NCI-H2196 (cell line): Measurements from ENCODE around the gene FAM72B.
"Not testable (repeated sequence)": the region's sequence is repeated elsewhere in the genome, so short reads cannot be mapped to it uniquely, and the experiment has no call there.

Experiments
- DNase-seq: peaks from one replicate; lab custom pipeline; 2025; ENCODE audit not compliant: unreplicated experiment; lab: John Stamatoyannopoulos, UW

FAM72B gene

DNA sequence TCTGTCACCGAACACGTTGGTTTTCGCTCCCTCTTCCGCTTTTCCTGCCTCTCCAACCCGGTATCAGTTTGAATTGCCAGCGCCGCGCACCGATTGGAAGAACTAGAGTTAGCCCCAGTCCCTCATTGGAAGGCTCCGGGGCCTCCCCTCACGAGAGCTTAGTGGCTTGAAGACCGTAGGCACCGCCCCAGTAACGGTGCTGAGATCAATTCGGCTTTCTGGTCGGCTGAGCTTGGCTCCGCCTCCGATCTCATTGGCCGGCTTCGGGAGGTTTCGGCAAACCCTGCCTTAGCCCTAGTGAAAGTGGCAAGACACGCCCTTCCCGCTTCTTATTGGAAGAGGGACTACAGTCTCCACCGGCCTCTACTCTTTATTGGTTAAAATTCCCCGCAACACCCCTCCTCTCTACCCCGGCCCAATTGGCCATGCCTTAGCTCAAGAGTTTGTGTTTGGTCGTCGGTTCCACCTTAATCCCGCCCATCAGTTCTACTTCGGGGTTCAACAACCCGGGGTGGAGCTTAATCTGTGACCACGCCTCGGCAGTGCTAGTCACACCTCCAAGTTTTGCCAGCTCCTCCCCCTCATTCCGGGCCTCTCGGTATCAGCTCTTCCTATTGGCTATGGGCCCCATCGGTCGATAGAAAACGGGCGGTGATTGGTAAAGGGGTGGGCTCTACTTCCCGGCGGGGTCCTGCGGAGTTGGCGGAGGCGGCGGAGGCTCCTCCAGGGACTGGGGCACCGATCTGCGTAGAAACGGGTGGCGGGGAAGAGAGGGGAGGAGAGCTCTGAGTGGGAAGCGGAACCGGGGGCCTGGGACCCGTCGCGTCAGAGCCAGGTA, at the start of gene FAM72B, which contains the start of gene SRGAP2C:
TSS of gene FAM72B (minus strand) at position 51 of the 838 bp plus-strand sequence. CDS start 851 bp downstream, outside the sequence.
TSS of gene SRGAP2C (plus strand) at position 686 of the 838 bp plus-strand sequence. CDS start 2,472 bp downstream, outside the sequence.
- peak; percentile 97 for DNase-seq

DNA sequence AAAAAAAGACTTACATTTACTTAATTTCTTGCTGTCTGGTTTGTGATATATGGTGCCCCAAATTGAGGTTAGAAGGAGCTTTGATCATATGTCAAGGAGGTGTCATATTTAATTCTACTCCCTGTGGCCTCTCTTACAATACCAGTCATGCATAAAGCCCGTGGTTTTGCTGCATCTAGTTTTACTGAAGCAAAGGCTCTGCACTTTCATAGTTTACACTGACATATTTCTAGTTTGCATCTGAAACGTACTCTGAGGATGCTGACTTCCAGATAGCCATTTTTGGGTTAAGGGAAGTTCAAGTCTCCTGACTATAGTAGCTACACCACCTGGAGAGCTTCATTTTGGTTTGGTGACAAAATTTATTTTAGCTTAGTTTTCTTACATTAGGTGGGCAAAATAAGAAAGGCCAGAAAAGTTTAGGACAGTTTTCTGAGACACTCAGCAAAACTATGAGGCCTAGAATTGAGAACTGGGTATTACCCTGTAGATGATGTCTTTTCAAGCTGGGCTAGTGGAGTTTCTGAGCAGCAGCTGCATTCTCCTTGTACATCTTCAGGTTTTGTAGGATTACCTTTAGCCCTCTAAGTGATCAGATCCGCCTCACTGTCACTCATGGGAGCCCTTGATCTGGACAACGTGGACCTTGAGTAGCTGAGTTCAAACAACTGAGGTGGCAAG, 48.4 kb upstream of the FAM72B start:
- not testable (repeated sequence) for DNase-seq

DNA sequence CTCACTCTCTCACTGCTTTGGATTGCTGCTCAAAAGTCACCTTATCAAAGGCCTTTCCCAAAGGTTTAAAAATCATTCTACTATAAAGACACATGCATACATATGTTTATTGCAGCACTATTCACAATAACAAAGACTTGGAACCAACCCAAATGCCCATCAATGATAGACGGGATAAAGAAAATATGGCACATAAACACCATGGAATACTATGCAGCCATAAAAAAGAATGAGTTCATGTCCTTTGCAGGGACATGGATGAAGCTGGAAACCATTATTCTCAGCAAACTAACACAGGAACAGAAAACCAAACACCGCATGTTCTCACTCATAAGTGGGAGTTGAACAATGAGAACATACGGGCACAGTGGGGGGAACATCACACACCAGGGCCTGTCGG, 46.5 kb upstream of the FAM72B start:
- not testable (repeated sequence) for DNase-seq

DNA sequence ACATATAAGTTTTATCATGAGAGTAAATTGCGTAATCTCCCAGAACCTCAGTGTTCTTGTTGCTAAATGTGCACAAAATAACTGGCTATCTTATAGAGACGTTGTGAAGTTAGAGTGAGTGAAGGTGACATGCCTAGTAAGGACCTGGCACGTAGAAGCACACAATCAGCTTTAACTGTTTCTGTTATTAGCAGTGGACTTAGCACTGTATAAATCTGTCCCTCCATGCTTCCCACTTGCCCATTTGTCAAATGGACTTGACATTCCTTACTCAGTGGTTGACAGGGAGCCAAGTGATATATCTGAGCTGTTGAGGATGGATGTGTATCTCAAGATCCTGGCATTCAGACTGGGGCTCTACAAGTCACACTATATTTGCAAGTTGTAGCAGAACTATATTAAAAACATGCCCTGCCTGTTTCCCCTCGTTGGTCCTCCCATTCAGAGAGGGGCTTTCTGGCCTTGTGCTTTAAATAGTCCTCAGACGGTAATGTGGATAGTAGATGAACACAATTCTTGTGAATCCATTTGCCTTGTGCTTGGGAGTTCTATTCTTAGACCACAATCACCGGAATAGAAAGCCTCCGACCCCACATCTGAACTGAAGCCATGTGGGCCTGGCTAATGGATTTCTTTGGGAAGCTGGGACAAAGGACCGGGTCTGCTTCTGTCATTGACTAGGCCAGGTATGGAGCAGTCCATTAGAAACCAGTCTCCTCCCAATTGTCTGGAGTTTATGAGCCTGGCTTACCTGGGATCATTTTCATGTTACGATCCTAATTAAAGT, 43.6 kb upstream of the FAM72B start:
- not testable (repeated sequence) for DNase-seq

DNA sequence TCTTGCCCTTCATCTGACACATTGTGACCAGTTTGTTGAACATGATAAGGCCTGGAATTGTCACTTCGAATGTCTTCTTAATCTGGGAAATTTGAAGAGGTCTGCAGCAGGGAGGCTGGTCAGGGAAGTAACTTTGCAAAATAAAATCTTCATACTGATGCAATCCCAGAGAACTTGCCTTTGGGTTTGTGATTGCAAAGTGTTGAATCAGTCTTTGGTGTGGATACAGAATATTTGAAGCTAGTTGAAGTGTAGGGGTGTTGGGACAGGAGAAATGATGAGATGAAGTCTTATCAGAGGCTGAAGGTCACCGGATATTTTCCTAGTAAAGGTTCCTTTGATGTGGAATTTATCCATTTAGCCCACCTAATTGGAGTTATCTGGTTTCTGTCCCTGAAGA, 42.8 kb upstream of the FAM72B start:
- DNase-seq = not testable (repeated sequence)

DNA sequence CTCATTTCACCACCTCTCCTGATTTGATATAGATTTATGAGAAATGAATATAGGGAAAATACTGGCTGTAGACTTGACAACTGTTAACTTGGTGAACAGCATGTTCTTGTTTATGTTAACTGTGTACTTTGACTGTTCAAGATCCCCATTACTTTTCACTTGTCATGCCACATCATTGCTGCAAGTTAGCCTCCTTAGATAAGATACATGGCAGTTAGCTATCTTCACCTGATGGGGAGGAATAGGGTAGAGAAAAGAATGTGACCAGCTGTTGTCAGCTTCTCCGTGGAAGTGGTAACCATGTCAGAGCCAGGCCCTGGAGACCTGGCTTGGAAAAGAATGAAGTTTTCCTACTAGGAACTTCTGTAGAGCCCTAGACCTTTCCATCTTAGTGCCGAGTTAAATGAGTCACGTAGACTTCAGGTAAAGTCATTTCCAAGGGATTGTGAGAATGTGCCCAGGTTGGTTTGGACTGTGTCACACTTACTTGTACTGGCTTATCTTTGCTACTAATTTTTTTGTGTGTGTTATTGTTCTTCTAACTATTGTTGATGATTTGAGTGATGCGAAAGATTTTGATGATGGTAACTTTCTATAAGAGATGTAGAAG, 42.3 kb upstream of the FAM72B start:
- not testable (repeated sequence) for DNase-seq

DNA sequence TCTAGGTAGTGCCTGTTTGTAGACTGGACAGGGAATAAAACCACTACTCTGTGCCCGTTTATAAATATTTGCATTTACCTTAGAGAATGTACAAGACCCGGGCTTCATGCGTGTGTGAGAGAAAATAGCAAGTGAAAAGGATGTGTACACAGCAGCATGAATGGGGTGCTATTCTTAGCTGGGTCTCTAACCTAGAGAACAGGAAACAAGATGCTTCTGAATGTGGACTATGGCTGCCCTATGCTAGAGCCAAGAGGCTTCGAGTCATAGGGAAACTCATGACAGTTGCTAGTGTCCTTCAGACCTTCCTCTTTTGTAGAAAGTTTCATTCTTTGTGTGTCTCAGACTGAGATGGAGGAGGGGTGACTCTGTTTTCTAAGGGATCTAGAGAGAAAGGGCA, 40.6 kb upstream of the FAM72B start:
- DNase-seq = not testable (repeated sequence)

DNA sequence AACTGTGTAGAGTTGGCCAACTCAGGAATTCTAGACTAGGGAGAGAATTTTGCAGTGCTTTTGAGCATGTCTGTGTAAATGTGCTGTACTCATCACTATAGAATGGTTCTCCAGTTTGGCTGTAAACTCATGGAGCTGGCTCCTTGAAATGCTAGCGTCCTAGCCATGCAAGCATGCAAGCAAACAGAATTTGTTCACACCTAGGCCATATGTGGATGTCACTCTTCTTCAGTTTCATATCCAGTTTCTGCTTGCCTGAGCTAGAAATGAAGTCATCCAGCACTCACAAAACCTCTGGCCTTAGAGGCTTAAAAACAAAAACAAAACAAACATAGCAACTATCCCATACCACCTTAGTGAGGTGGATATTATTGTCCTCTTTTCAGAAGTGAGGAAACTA, 37.6 kb upstream of the FAM72B start:
- not testable (repeated sequence) for DNase-seq

DNA sequence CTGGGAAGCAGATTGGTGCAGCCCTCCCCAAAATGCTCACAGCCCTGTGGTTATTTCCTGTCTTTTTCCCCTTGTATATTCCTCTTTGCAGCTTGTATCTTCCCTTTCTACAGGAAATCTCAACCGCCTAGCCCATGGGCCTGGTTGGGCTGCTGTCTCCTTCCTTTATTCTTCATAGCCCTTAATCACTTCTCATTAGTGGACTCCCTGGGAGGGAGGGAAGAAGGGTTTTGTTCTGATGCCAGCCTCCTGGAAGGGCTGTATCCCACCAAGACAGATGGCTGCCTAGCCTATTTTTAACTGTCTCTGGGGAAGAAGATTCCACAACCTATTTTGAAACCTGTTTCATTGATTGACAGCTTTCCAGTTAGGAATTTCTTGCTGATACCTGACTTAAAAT, 32.5 kb upstream of the FAM72B start:
- DNase-seq = not testable (repeated sequence)

DNA sequence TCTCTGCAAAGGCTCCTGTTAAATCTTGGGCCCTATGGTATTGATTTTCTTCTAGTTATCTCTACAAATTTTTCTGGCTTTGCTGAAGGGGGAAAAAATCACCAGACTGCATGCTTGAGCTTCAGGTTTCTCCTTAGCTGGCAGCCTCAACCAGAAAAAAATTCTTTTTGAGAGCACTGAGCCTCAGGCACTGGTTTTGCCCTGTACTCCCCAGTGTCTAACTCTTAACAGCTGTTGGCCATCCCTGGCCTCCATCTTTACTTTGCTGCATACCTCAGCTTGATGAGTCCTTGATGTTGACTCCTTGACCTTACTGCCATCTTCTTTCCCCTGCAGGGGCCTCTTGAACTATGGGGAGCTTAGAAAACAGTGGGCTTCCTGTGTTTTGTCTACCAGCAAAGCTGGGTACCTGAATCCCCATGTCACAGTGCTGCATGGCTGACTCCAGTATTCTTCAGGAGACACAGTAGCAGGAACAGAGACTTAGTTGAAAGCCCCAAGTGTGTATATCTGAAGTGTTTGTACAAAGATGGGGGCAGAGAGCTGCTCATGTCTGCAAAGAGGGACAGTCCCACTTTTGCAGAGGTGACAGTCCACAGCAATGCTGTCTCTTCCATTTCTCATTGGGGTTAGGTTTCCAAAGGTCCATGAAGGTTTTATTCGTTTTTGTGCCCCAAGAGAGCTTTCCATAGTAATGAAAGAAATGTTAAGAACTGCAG, 31.7 kb upstream of the FAM72B start:
- not testable (repeated sequence) for DNase-seq

DNA sequence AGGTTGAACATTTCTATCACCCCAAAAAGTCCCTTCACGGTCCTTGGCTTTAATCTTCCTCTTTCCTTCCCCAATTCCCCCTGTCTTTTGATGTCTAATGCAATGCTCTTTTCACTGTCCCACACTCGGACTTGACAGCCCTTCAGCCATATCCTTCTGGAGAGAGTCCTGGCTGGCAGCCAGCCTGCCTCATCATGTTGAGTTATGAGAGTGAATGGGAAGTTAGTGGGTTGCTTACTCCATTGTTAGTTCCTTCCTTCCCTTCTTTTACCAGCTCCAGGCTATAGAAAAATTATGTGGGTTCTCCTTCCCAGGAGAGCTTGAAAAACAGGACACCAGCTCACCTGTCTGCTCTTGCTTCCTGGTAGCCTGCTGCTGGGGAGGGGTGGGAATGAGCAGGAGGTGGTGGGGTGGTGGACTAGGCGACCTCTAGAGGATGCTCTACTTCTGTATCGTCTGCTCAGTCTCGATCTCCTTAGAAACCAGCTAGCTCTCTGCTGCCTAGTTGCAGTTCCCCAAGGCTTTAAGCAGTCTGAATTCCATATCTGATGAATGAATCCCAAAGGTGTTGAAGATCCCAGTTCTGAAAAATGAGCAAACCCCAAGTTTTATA, 30.5 kb upstream of the FAM72B start:
- DNase-seq = not testable (repeated sequence)

DNA sequence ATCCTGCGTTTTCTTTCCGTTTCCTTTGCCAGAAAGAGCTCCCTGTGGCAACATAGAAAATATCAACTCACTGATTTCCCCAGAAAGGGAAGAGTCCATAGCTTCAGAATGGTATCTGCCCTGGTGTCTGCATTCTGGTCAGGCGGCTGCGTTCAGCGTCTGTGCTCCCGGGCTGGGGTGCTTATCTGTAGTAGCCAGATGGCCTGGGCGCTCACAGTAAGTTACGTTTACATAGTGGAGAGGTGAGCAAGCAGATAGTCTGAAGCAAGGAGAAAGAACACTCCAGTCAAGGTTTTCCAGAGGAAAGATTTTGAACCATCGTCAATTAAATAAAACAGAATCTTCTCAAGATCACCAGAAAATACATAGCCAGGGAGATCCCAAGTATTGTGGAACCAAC, 29.4 kb upstream of the FAM72B start:
- not testable (repeated sequence) for DNase-seq

DNA sequence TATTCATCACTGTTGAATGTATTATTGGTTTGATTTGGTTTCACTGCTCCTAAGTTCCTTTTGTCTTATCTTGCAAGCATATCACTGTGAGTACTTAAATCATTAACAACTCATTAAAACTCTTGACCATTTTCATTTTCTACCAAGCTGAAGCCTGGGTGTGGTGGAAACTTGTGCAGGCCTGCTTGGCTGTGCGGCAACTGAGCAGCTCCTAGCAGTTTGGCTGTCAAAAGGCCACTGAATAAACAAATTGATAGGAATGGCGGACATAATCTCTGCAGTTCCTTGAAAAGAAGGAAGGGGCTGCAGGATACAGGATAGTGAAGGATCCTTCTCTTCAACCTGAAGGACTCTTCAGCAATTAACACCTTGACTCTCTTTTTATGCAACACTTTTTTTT, 26.6 kb upstream of the FAM72B start:
- DNase-seq = not testable (repeated sequence)

DNA sequence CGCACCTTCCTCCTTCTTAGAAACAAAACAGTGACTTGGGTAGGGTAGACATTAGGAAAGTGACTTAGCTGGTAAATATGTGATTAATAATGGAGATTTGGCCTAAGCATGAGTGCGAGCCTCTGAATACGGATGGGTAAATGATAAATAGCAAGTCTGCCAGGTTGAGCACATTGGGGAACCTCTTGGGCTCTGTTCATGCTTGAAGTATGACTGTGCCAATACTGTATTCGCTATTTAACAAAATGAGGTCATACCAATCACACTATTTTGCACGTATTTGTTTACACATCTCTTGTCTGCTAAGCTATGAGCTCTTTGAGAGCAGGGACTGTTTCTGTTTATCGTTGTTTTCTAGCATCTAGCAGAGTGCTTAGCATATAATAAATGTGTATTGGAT, 24.2 kb upstream of the FAM72B start:
- DNase-seq = not testable (repeated sequence)

DNA sequence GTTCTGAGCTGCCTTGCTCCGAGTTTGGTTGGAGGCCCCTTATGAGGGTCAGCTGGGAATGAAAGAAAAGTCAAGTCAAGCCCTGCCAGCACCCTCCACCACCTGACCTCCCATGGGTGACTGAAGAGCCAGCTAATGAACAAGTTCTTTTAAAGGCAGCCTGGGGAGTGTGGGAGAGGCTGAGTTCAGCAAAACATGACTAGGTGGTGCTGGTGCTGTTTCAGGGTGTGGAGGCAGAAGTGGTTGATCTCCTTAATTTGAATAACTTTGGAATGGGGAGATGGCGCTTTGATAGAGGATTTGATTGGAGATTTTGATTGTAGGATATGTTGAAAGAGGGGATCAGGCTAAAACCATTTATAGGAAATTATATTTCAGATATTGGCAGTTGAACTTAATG, 23.2 kb upstream of the FAM72B start:
- not testable (repeated sequence) for DNase-seq

DNA sequence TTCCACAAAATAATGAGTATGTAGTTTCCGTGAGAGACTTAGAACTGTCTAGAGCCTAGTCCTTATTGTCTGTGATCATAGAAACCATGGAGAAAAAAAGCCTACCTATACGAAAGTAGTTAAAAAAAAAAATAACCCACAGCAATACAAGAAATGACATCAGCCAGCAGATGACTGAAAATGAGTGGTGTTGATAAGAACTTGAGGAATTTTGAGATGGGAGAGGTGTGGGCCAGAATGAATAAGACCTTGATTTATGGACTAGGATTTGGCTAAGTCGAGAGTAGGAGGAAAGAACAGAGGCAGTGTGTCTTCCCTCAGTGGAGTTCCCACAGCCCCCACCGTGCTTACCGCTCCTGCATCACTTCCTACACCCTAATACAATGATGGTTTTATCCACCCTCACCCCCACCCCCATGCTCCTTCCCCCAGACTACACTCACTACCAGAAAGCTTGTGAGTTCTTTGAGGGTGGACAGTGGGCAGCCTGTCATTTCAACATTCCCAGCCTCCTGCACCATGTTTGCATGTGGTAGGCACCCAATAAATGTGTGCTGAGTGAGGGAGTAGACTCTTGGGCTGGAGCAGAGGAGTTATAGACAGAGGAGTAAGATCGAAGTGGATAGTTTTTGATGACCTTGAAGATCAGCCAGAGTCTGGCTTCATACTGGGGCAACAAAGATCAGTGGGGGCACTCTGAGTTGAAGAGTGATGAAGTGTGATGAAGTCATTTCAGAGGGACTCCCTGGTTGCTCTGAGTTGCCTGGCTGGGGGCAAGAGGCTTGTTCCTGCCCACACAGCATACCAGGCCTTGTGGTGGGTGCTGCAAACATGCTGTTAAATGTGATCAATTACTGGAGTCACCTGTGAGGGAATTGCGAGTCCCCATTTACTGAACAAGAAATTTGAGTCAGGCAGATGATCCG, 21.9 kb upstream of the FAM72B start:
- not testable (repeated sequence) for DNase-seq

DNA sequence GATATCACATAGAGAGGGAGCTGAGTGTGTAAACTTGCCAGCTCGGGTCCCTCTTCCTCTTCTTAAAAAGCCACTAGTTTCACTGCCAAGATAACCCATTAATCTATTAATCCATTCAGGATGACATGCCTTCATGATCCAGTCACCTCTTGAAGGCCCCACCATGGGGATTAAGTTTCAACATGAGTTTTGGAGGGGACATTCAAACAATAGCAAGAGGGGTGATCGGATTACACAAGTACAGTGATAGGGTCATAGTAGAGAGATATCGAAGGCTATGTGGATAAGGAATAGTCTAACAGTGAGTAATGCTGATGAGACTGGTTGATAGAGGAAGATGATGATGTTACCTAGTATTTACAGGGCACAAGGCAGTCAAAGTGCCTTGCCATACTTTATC, 18.8 kb upstream of the FAM72B start:
- not testable (repeated sequence) for DNase-seq
